H9 (cell line): Measurements from ENCODE around the gene EVI5L. TPM values are rescaled to one million over a fixed set of nuclear protein-coding genes. Genes with fewer than 3 reads are reported as not detected.

ENCODE experiments used
- DNase-seq: peaks from one replicate; pipeline ENCODE4 v3.0.0-alpha.2; 2017
- H2AFZ ChIP-seq: one replicate; pipeline ENCODE4 v1.6.1; 2013; ENCODE audit warnings: mild to moderate bottlenecking, low read length, control low read depth, moderate library complexity
- H2AK5ac ChIP-seq: 2 replicates; pipeline ENCODE4 v1.6.1; 2013; ENCODE audit warnings: low read length, control low read depth, mixed read lengths; ENCODE audit not compliant: insufficient read length
- H2BK120ac ChIP-seq: one replicate; pipeline ENCODE4 v1.6.1; 2013; ENCODE audit warnings: low read depth, mild to moderate bottlenecking, low read length, control low read depth, inconsistent platforms; ENCODE audit not compliant: poor library complexity, severe bottlenecking
- H2BK12ac ChIP-seq: 2 replicates; pipeline ENCODE4 v1.6.1; 2013; ENCODE audit warnings: low read length, control low read depth, mixed read lengths, low read depth; ENCODE audit not compliant: insufficient read length
- H2BK15ac ChIP-seq: 2 replicates; pipeline ENCODE4 v1.6.1; 2013; ENCODE audit warnings: low read depth, low read length, control low read depth
- H2BK20ac ChIP-seq: one replicate; pipeline ENCODE4 v1.6.1; 2013; ENCODE audit warnings: low read depth, mild to moderate bottlenecking, low read length, control low read depth, inconsistent platforms; ENCODE audit not compliant: poor library complexity, severe bottlenecking
- H2BK5ac ChIP-seq: 2 replicates; pipeline ENCODE4 v1.6.1; 2013; ENCODE audit warnings: low read length, control low read depth, mixed read lengths; ENCODE audit not compliant: insufficient read length
- H3K14ac ChIP-seq: 2 replicates; pipeline ENCODE4 v1.6.1; 2013; ENCODE audit warnings: low read length, control low read depth; ENCODE audit not compliant: insufficient read depth
- H3K18ac ChIP-seq: 2 replicates; pipeline ENCODE4 v1.6.1; 2013; ENCODE audit warnings: low read depth, mild to moderate bottlenecking, mixed read lengths, low read length, control low read depth; ENCODE audit not compliant: insufficient read length
- H3K23ac ChIP-seq: 2 replicates; pipeline ENCODE4 v1.6.1; 2013; ENCODE audit warnings: low read length, control low read depth, mixed read lengths, low read depth; ENCODE audit not compliant: insufficient read length
- H3K23me2 ChIP-seq: 2 replicates; pipeline ENCODE4 v1.6.1; 2013; ENCODE audit warnings: low read depth, mild to moderate bottlenecking, mixed read lengths, low read length, control low read depth; ENCODE audit not compliant: insufficient read length, poor library complexity, severe bottlenecking
- H3K27ac ChIP-seq: 2 replicates; pipeline ENCODE4 v1.5.1; 2013; ENCODE audit warnings: low read length, control low read depth, mixed read lengths, low read depth; ENCODE audit not compliant: insufficient read length
- H3K27me3 ChIP-seq: 2 replicates; pipeline ENCODE4 v1.6.1; 2013; ENCODE audit warnings: low read length, control low read depth, inconsistent platforms; ENCODE audit not compliant: insufficient read depth
- H3K4ac ChIP-seq: 2 replicates; pipeline ENCODE4 v1.6.1; 2013; ENCODE audit warnings: low read depth, mild to moderate bottlenecking, control low read depth, inconsistent platforms, low read length, moderate library complexity
- H3K4me1 ChIP-seq: 2 replicates; pipeline ENCODE4 v1.6.1; 2013; ENCODE audit warnings: low read length, control low read depth, inconsistent platforms; ENCODE audit not compliant: insufficient read depth
- H3K4me2 ChIP-seq: 2 replicates; pipeline ENCODE4 v1.6.1; 2013; ENCODE audit warnings: low read length, control low read depth, mixed read lengths; ENCODE audit not compliant: insufficient read length, insufficient read depth
- H3K56ac ChIP-seq: 2 replicates; pipeline ENCODE4 v1.6.1; 2013; ENCODE audit warnings: low read depth, mild to moderate bottlenecking, mixed read lengths, low read length, control low read depth; ENCODE audit not compliant: insufficient read length
- H3K79me1 ChIP-seq: 2 replicates; pipeline ENCODE4 v1.6.1; 2013; ENCODE audit warnings: low read depth, mild to moderate bottlenecking, moderate library complexity, low read length, control low read depth, inconsistent platforms; ENCODE audit not compliant: insufficient read depth, poor library complexity, severe bottlenecking
- H3K79me2 ChIP-seq: 2 replicates; pipeline ENCODE4 v1.6.1; 2013; ENCODE audit warnings: low read length, control low read depth, inconsistent platforms; ENCODE audit not compliant: insufficient read depth
- H3K9ac ChIP-seq: 2 replicates; pipeline ENCODE4 v1.6.1; 2013; ENCODE audit warnings: low read length, control low read depth, mixed read lengths; ENCODE audit not compliant: insufficient read length; ENCODE audit errors: extremely low read depth
- H3K9me3 ChIP-seq: one replicate; pipeline ENCODE4 v1.6.1; 2013; ENCODE audit warnings: low read depth, low read length, inconsistent platforms; ENCODE audit not compliant: control insufficient read depth
- H3T11ph ChIP-seq: one replicate; pipeline ENCODE4 v1.6.1; 2013; ENCODE audit warnings: mild to moderate bottlenecking, low read length, control low read depth, inconsistent platforms
- H4K20me1 ChIP-seq: one replicate; pipeline ENCODE4 v1.6.1; 2013; ENCODE audit not compliant: control insufficient read depth, insufficient read length, insufficient read depth
- H4K5ac ChIP-seq: 2 replicates; pipeline ENCODE4 v1.6.1; 2013; ENCODE audit warnings: low read depth, mild to moderate bottlenecking, mixed read lengths, low read length, control low read depth; ENCODE audit not compliant: insufficient read length
- H4K8ac ChIP-seq: replicated peaks from 2 replicates; pipeline ENCODE4 v1.6.1; 2013; ENCODE audit warnings: low read length, control low read depth, mixed read lengths, low read depth; ENCODE audit not compliant: insufficient read length
- H4K91ac ChIP-seq: 2 replicates; pipeline ENCODE4 v1.6.1; 2013; ENCODE audit warnings: low read depth, mild to moderate bottlenecking, moderate library complexity, mixed read lengths, low read length, control low read depth; ENCODE audit not compliant: insufficient read length
- H3K27ac Mint-ChIP-seq, 3 experiments: 2 replicates in 2 of 3; 3 replicates in 1 of 3; pipeline ENCODE4 v1.8.0; 2020 to 2021; ENCODE audit warnings: mixed read lengths in 3 of 3, mild to moderate bottlenecking in 1 of 3, moderate library complexity in 1 of 3
- H3K27me3 Mint-ChIP-seq: 2 replicates; pipeline ENCODE4 v1.8.0; 2021; ENCODE audit warnings: low read depth, mild to moderate bottlenecking, moderate library complexity, mixed read lengths
- H3K36me3 Mint-ChIP-seq, 3 experiments: 2 replicates in 2 of 3; 3 replicates in 1 of 3; pipeline ENCODE4 v1.8.0; 2020 to 2021; ENCODE audit warnings: low read depth in 3 of 3, mixed read lengths in 3 of 3; ENCODE audit not compliant: insufficient read depth in 1 of 3
- H3K4me1 Mint-ChIP-seq, 2 experiments: 2 replicates each; pipeline ENCODE4 v1.8.0; 2020; ENCODE audit warnings: mixed read lengths in 2 of 2
- H3K4me3 Mint-ChIP-seq, 2 experiments: 2 replicates in 1 of 2; 3 replicates in 1 of 2; pipeline ENCODE4 v1.8.0; 2020 to 2021; ENCODE audit warnings: mild to moderate bottlenecking in 2 of 2, mixed read lengths in 2 of 2, moderate library complexity in 1 of 2
- H3K9me3 Mint-ChIP-seq, 2 experiments: 2 replicates in 1 of 2; 3 replicates in 1 of 2; pipeline ENCODE4 v1.8.0; 2020; ENCODE audit warnings: mild to moderate bottlenecking in 2 of 2, mixed read lengths in 2 of 2, moderate library complexity in 1 of 2
- WGBS: extraction: QIAGEN DNeasy Blood & Tissue Kit; methylation state at CpG from one replicate; pipeline ENCODE4 v1.1.7; 2013; ENCODE audit warnings: missing lambda C conversion rate, low lambda C conversion rate, mixed read lengths; ENCODE audit not compliant: insufficient read length; ENCODE audit errors: extremely low coverage; 5-methylcytosine and 5-hydroxymethylcytosine counted together
- total RNA-seq: library from RNA; stranded (reverse); gene quantifications from 2 replicates; pipeline ENCODE4 v1.2.1, GENCODE V29; 2021
- TF ChIP-seq, protein P1 (sequence below): fragments of 200-600 bp; sonication (generic); conservative IDR thresholded peaks from 3 replicates; pipeline ENCODE4 v1.8.0; 2021; ENCODE audit warnings: antibody characterized with exemption, mild to moderate bottlenecking

Gene EVI5L
- total RNA-seq, 1 experiment from 2014 or later: 7.1 TPM

DNA sequence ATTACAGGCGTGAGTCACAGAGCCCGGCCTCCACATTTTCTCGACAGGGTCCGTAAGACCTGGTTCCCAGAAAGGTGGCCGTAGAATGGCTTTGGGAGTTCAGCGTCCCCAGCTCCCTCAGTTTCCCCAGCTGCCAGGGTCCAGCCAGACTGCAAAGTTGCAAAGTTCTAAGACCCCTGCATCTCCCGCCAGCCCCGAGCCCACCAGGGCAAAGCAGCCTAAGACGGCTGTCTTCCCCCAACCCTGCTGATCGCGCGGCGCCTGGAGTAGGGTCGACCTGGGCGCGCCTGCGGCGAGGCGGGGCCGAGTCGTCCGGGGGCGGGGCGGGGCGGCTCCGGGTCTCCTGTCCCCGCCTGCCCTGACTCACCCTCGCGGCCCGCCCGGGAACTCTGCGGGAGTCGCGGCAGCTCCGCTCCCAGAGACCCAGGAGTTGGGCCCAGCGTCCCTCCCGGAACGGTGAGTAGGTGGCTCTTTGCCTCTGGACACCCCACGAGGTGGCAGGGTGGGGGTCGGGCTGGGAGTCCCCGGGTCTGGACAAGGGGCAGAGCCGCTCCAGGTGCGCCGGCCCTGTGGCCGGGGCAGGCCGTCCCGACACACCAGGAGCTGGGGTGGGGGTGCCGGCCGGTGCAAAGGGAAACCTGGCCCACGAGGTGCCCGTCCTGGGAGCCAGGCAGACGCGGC lies 58.3 kb downstream of the EVI5L start, which contains the start of gene LRRC8E:
TSS of gene LRRC8E (plus strand) at position 366 of the 681 bp plus-strand sequence. CDS start 7,094 bp downstream, outside the sequence.
- H3K9me3 ChIP-seq: no peaks in the 10 kb centered on the region
- H3K56ac ChIP-seq: no peak within 1 kb of the TSS
- no CpG with 5 or more reads among the region's 53 CpGs for WGBS
- H2BK120ac ChIP-seq: no peak within 1 kb of the TSS
- peaks cover 27% of the 10 kb centered on the region for H3K27me3 Mint-ChIP-seq
- peak within 1 kb of the TSS; percentile 65 to 80 for H3K4me3 Mint-ChIP-seq
- H2BK15ac ChIP-seq: no peak within 1 kb of the TSS
- H3K23ac ChIP-seq: no peak within 1 kb of the TSS
- H3K27ac Mint-ChIP-seq: no peak within 1 kb of the TSS
- TF ChIP-seq, protein P1, sequence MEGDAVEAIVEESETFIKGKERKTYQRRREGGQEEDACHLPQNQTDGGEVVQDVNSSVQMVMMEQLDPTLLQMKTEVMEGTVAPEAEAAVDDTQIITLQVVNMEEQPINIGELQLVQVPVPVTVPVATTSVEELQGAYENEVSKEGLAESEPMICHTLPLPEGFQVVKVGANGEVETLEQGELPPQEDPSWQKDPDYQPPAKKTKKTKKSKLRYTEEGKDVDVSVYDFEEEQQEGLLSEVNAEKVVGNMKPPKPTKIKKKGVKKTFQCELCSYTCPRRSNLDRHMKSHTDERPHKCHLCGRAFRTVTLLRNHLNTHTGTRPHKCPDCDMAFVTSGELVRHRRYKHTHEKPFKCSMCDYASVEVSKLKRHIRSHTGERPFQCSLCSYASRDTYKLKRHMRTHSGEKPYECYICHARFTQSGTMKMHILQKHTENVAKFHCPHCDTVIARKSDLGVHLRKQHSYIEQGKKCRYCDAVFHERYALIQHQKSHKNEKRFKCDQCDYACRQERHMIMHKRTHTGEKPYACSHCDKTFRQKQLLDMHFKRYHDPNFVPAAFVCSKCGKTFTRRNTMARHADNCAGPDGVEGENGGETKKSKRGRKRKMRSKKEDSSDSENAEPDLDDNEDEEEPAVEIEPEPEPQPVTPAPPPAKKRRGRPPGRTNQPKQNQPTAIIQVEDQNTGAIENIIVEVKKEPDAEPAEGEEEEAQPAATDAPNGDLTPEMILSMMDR: no peak
- H3K79me1 ChIP-seq: no peaks in the 10 kb centered on the region
- no peak within 1 kb of the TSS for H4K91ac ChIP-seq
- no peaks in the 10 kb centered on the region for H3K4me1 ChIP-seq
- H3K9me3 Mint-ChIP-seq: peaks cover 1 to 3% of the 10 kb centered on the region in 2 experiments; a peak in 3 of 5 replicates
- no peak within 1 kb of the TSS for H2BK20ac ChIP-seq
- H3K36me3 Mint-ChIP-seq: no peaks in the 10 kb centered on the region
- no peak within 1 kb of the TSS for H4K8ac ChIP-seq
- peak; percentile 89 for DNase-seq
- H3T11ph ChIP-seq: no peak within 1 kb of the TSS
- no peak within 1 kb of the TSS for H2AFZ ChIP-seq
- no peak within 1 kb of the TSS for H4K5ac ChIP-seq
- H3K23me2 ChIP-seq: peaks cover 3% of the 10 kb centered on the region
- no peak within 1 kb of the TSS for H2BK5ac ChIP-seq
- no peak within 1 kb of the TSS for H3K9ac ChIP-seq
- no peaks in the 10 kb centered on the region; the same call in 1 of the 2 replicates for H3K79me2 ChIP-seq
- H2BK12ac ChIP-seq: peak within 1 kb of the TSS; percentile 7
- H3K27ac ChIP-seq: no peak within 1 kb of the TSS
- no peaks in the 10 kb centered on the region for H3K27me3 ChIP-seq
- no peak within 1 kb of the TSS for H3K4ac ChIP-seq
- no peak within 1 kb of the TSS for H2AK5ac ChIP-seq
- no peak within 1 kb of the TSS for H3K18ac ChIP-seq
- no peaks in the 10 kb centered on the region for H4K20me1 ChIP-seq
- peak within 1 kb of the TSS; percentile 82 for H3K4me2 ChIP-seq
- H3K14ac ChIP-seq: no peak within 1 kb of the TSS
- H3K4me1 Mint-ChIP-seq: peaks cover 4 to 11% of the 10 kb centered on the region in 2 experiments
